ENCODE data around the gene IMPDH2.

The IMPDH2 gene

GRCh38 chr3:49025005-49025792 is 4.0 kb downstream of the IMPDH2 start:
- Histone ChIP-seq H2AFZ (ENCODE audit: low read depth) (no peak overlapping the region), H3K4me3 (IDR thresholded peaks at IDR 0.05; ENCODE audit: insufficient read depth, low read depth, low read length) (no peak overlapping the region), H3K4me1 (ENCODE audit: low read depth, poor library complexity, severe bottlenecking) (peaks cover 26% of the 10 kb centered on the region), H3K36me3 (ENCODE audit: insufficient read depth) (no peaks in the 10 kb centered on the region), H3K27ac (no peak overlapping the region), H4K20me1 (ENCODE audit: insufficient read depth) (no peaks in the 10 kb centered on the region), H3K79me2 (ENCODE audit: insufficient read depth, low read depth) (peaks cover 45% of the 10 kb centered on the region; the same call in 1 of the 2 replicates), H3K9ac (no peak overlapping the region), H3K4me2 (no peak overlapping the region), H3K27me3 (ENCODE audit: insufficient read depth, low read depth) (no peaks in the 10 kb centered on the region)
- no peak for TF ChIP-seq CTCF (conservative IDR thresholded peaks at IDR 0.05; ENCODE audit: low read depth, low read length)

GRCh38 chr3:49024449-49024848 is 4.7 kb downstream of the IMPDH2 start:
- H3K9ac ChIP-seq, result no peak overlapping the region
- no peak overlapping the region for H3K4me3 ChIP-seq (IDR thresholded peaks at IDR 0.05; ENCODE audit: insufficient read depth, low read depth, low read length)
- no peaks in the 10 kb centered on the region for H3K36me3 ChIP-seq (ENCODE audit: insufficient read depth)
- peaks cover 22% of the 10 kb centered on the region for H3K4me1 ChIP-seq (ENCODE audit: low read depth, poor library complexity, severe bottlenecking)
- no peaks in the 10 kb centered on the region for H3K27me3 ChIP-seq (ENCODE audit: insufficient read depth, low read depth)
- H3K79me2 ChIP-seq (ENCODE audit: insufficient read depth, low read depth), result peaks cover 50% of the 10 kb centered on the region; the same call in 1 of the 2 replicates
- H2AFZ ChIP-seq (ENCODE audit: low read depth), result no peak overlapping the region
- no peak overlapping the region for H3K27ac ChIP-seq
- TF ChIP-seq CTCF (conservative IDR thresholded peaks at IDR 0.05; ENCODE audit: low read depth, low read length), result no peak
- no peak overlapping the region for H3K4me2 ChIP-seq
- H4K20me1 ChIP-seq (ENCODE audit: insufficient read depth), result no peaks in the 10 kb centered on the region

GRCh38 chr3:49023775-49024174 is 5.4 kb downstream of the IMPDH2 start:
- Histone ChIP-seq H3K27me3 (ENCODE audit: insufficient read depth, low read depth) (no peaks in the 10 kb centered on the region), H2AFZ (ENCODE audit: low read depth) (no peak overlapping the region), H3K4me1 (ENCODE audit: low read depth, poor library complexity, severe bottlenecking) (peaks cover 26% of the 10 kb centered on the region), H3K36me3 (ENCODE audit: insufficient read depth) (no peaks in the 10 kb centered on the region), H3K9ac (no peak overlapping the region), H3K79me2 (ENCODE audit: insufficient read depth, low read depth) (peaks cover 50% of the 10 kb centered on the region; the same call in 1 of the 2 replicates), H3K4me2 (no peak overlapping the region), H4K20me1 (ENCODE audit: insufficient read depth) (no peaks in the 10 kb centered on the region), H3K4me3 (IDR thresholded peaks at IDR 0.05; ENCODE audit: insufficient read depth, low read depth, low read length) (no peak overlapping the region), H3K27ac (no peak overlapping the region)
- TF ChIP-seq CTCF (conservative IDR thresholded peaks at IDR 0.05; ENCODE audit: low read depth, low read length), result no peak

- peak overlapping the region; percentile 93 for H3K4me2 ChIP-seq
- H3K27me3 ChIP-seq (ENCODE audit: insufficient read depth, low read depth), result no peaks in the 10 kb centered on the region
- no peaks in the 10 kb centered on the region for H3K36me3 ChIP-seq (ENCODE audit: insufficient read depth)
- H3K4me1 ChIP-seq (ENCODE audit: low read depth, poor library complexity, severe bottlenecking), result peaks cover 17% of the 10 kb centered on the region
- peak overlapping the region; percentile 94 for H3K27ac ChIP-seq
- peaks cover 39% of the 10 kb centered on the region; the same call in 1 of the 2 replicates for H3K79me2 ChIP-seq (ENCODE audit: insufficient read depth, low read depth)
- TF ChIP-seq CTCF (conservative IDR thresholded peaks at IDR 0.05; ENCODE audit: low read depth, low read length), result no peak; the same call in 1 of the 2 replicates
- no peak overlapping the region for H2AFZ ChIP-seq (ENCODE audit: low read depth)
- H3K4me3 ChIP-seq (IDR thresholded peaks at IDR 0.05; ENCODE audit: insufficient read depth, low read depth, low read length), result peak overlapping the region; percentile 76
- no peaks in the 10 kb centered on the region for H4K20me1 ChIP-seq (ENCODE audit: insufficient read depth)
- H3K9ac ChIP-seq, result peak overlapping the region; percentile 93
Measured at GRCh38 chr3:49022688-49023171, 6.5 kb downstream of the IMPDH2 start.

All from KMS-11 (cell line).